GM19043 (cell line): Measurements from ENCODE around the gene TNS1.

Experiments used
- ATAC-seq: cut with Tn5 transposase; IDR thresholded peaks from one replicate; pipeline ENCODE4 v1.9.1; 2021; ENCODE audit warnings: low read depth; ENCODE audit not compliant: unreplicated experiment

TNS1 gene

GRCh38 chr2:217947383-217948350, 55.1 kb downstream of the TNS1 start:
- no peak for ATAC-seq

GRCh38 chr2:217946051-217946450, 56.7 kb downstream of the TNS1 start:
- no peak for ATAC-seq

- no peak for ATAC-seq
These were observed 57.3 kb downstream of the TNS1 start for GRCh38 chr2:217945530-217945929.

GRCh38 chr2:217944923-217945322, 57.9 kb downstream of the TNS1 start:
- no peak for ATAC-seq

GRCh38 chr2:217944366-217944765, 58.4 kb downstream of the TNS1 start:
- no peak for ATAC-seq

- no peak for ATAC-seq
These were observed 59.1 kb downstream of the TNS1 start for GRCh38 chr2:217943446-217944321.

GRCh38 chr2:217942731-217943335, 60.0 kb downstream of the TNS1 start:
- ATAC-seq = no peak

- no peak for ATAC-seq
These were observed 60.7 kb downstream of the TNS1 start for GRCh38 chr2:217941886-217942728.

GRCh38 chr2:217941339-217941738, 61.5 kb downstream of the TNS1 start:
- no peak for ATAC-seq

- no peak for ATAC-seq
These were observed 62.3 kb downstream of the TNS1 start for GRCh38 chr2:217940261-217941220.

- no peak for ATAC-seq
These were observed 63.1 kb downstream of the TNS1 start for GRCh38 chr2:217939629-217940245.

- no peak for ATAC-seq
These were observed 63.6 kb downstream of the TNS1 start for GRCh38 chr2:217939220-217939619.

- ATAC-seq = no peak
These were observed 64.8 kb downstream of the TNS1 start for GRCh38 chr2:217938036-217938435.

GRCh38 chr2:217937446-217937845, 65.3 kb downstream of the TNS1 start:
- no peak for ATAC-seq

GRCh38 chr2:217936952-217937351, 65.8 kb downstream of the TNS1 start:
- ATAC-seq = no peak

- ATAC-seq = no peak
These were observed 66.7 kb downstream of the TNS1 start for GRCh38 chr2:217935901-217936684.

GRCh38 chr2:217935235-217935879, 67.4 kb downstream of the TNS1 start:
- ATAC-seq = no peak
